GF-D8 (cell line): ENCODE measurements around the gene PDCD6IP.
"Not testable (repeated sequence)": the region's sequence is repeated elsewhere in the genome, so short reads cannot be mapped to it uniquely, and the experiment has no call there.

Experiments used
- DNase-seq: peaks from one replicate; lab custom pipeline; 2025; lab: John Stamatoyannopoulos, UW

Gene PDCD6IP

GRCh38 chr3:33795131-33795530, 3.3 kb upstream of the PDCD6IP start:
- DNase-seq, result no peak

DNA sequence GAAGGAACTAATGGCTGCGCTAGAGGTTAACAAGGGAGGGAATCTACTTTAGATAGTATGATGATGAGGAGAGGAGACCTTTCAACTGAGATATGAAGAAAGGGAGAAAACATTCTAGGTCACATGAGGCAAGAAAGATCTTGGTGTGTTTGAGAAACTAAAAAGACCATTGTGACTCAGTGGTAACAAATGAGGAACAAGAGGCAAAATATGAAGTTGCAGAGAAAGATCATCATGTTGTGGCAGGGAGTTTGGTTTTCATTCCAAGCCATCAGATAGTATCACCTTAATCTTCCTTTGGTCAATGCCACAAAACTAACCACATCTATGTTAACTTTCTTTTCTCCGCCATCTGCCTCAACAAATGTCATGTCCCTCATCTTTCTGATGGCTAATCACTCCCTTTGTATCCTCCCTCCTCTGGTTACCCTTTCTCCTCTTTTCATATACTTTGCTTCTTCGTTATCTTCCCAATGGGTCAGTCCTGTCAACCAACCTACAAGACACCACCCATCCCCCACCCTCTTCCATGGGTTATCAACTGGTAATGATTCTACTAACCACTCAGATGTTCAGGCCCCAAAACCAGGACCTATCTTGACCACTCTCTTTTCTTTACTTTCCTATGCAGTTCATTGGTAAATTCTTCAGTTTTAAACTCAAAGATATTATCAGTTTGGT, 2.4 kb upstream of the PDCD6IP start:
- peak; percentile 6 for DNase-seq

DNA sequence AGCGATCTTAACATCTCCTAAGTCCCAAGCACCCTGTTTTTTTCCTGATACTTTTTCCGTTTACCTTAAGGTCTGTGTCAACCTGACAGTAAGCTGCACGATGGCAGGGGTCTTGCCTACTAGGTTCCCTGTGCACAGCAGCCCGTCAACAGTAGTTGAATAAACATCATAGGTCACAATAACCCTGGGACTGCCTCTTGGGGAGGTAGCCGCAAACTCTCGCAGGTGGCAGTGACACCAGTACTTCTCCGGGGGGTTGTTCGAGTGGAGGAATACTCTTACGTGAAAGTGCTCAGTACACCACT, 365 bp upstream of the PDCD6IP start:
- DNase-seq, result no peak

- peak; percentile 48 for DNase-seq
Observed at GRCh38 chr3:33799202-33799551, 747 bp downstream of the PDCD6IP start.

- DNase-seq, result no peak
Observed at GRCh38 chr3:33803252-33803651, 4.8 kb downstream of the PDCD6IP start.

- DNase-seq, result no peak
Observed at GRCh38 chr3:33803894-33804526, 5.6 kb downstream of the PDCD6IP start.

DNA sequence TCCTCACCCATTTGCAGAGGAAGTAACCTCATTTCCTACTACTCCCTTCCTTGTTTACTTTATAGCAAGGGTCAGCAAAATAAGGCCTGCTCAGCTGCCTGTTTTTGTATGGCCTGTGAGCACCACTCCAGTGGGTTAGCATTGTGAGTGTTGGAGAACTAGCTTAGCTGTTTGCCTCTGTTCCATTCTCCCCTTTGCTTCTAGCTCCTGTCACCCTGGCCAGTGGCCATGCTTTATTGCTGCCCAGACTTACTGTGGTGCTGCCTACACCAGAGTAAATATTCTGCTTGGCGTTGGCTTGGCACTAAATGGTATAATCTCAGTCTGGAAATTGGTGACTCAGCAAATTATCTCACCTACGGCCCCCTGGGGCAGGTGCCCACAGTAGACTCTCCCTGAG, 8.8 kb downstream of the PDCD6IP start:
- no peak for DNase-seq

DNA sequence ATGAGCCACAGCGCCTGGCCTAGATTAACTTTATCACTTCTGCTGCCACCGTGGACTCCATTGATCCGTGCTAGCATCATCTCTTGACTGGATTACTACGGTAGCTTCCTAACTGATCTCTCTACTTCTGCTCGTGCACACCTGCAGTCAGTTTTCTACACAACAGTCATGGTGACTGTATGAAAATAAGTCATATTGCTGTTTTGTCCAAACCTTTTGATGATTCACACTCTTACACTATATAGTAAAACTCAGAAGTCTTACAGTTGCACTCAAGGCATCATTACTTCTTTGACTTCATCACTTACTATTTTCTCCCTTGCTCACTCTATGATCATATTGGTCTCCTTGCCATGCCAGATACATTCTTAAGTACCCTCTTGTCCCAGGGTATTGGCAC, 10.1 kb downstream of the PDCD6IP start:
- no peak for DNase-seq

GRCh38 chr3:33810545-33810944, 12.1 kb downstream of the PDCD6IP start:
- no peak for DNase-seq

GRCh38 chr3:33821989-33822388, 23.6 kb downstream of the PDCD6IP start:
- no peak for DNase-seq

DNA sequence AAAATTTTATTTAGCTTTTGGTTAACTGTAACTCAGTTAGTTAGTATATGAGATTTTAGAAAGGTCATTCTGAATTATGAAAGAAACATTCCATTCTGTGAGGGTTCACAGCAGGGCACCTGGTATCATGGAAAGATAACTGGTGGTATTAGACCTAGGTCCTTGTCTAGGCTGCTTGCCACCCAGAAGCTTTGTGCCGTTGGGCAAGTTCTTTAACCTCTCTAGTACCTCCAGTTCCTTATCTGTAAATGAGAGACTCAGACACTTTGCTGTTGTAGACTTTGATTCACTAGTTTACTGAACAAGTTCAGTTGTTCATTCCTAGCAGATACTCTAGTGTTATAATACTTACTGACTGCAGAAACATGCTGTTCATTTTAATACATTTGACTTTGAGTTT, 25.4 kb downstream of the PDCD6IP start:
- DNase-seq, result no peak

DNA sequence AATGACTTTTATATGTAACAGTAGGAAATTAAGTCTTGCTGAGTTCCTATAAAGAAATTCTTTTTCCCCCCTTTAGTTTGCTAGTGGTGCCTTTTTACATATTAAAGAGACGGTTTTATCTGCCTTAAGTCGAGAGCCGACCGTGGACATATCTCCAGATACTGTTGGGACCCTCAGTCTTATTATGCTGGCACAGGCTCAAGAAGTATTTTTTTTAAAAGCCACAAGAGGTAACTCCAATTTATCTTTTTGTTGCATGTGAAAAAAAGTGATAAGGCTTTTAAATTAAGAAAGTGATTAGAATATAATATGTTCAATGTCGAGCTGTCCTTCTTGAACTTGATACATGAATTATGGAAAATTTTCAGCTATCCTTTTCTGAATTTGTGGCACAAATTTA, 26.7 kb downstream of the PDCD6IP start:
- DNase-seq, result no peak

DNA sequence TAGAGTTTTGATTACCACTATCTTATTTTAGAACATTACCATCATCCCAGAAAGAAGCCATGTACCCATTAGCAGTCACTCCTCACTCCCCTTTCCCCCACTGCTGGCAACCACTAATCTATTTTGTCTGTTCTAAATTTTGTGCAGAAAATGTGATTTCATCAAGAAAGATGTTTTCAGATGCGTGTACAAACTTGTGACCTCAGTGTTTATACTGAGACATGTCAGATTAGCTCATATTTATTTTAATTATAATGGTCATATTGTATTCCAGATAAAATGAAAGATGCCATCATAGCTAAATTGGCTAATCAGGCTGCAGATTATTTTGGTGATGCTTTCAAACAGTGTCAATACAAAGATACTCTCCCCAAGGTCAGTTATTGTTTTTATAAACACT, 27.8 kb downstream of the PDCD6IP start:
- no peak for DNase-seq

DNA sequence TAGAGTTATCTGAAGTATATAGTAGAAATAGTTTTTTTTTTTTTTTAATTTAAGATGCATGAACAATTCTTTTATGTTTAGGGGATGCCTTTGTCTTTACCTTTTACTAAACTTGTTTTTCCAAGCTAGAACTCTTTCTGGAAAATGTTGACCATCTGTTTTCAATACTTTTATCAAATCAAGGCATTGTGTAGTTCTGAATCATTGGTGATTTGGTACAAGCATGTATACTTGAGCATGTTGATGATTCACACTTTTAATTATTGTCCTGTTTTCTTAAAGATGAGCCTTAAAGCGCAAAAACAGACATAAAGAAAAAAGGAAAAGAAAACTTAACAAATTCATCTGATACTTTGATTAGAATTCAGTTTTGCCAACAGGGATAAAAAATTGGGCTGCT, 28.3 kb downstream of the PDCD6IP start:
- DNase-seq, result no peak

GRCh38 chr3:33829720-33830119, 31.3 kb downstream of the PDCD6IP start:
- DNase-seq, result no peak

DNA sequence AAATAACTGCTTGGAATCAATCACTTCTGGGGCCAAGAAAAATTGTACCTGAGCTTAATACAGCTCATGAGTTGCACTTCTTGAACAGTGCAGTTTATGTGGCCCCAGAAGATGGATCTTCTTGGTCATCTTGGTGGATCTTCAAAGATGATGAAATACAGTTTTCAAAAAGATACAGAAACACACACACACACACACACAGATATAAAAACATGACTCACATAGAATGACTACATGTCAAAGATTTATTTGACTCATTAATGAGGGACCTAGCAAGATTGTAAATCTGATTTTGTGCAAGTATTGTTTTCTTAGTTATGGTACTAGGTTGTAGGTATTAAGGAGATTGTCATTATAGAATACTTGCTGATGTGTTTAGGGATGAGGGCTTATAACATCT, 32.6 kb downstream of the PDCD6IP start:
- no peak for DNase-seq

- DNase-seq, result no peak
Observed at GRCh38 chr3:33833408-33834095, 35.1 kb downstream of the PDCD6IP start.

DNA sequence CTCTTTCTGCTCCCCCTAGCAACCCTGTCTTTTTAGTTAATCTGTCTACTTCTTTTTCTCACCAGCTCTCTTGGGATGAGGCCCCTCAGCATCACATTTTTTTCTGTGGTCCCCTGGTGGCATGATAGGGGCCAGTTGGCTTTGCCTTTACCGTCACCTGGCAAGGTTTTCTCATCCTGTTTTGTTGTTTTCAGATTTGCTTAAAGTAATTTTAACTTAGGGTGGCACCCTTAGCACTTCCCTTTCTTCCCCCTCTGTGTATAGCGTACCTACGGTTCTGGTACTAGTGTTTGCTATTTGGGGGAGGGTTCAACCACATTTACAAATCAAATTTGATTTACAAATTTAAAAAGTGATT, 35.6 kb downstream of the PDCD6IP start:
- DNase-seq, result no peak

GRCh38 chr3:33837182-33837581, 38.8 kb downstream of the PDCD6IP start:
- not testable (repeated sequence) for DNase-seq

GRCh38 chr3:33839283-33839682, 40.9 kb downstream of the PDCD6IP start:
- DNase-seq, result no peak

DNA sequence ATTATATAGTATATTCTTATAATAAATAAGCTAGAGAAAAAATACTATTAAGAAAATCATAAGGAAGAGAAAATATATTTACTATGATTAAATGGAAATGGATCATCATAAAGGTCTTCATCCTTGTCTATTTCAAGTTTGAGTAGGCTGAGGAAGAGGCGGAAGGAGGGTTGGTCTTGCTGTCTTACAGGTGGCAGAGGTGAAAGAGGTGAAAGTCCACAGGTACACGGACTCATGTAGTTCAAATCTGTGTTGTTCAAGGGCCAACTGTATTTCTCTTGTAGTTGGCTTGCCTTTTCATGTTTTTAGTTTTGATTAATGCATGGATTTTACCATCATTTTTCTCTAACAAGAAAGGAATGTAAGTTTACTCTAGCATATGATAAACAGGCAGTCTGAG, 41.7 kb downstream of the PDCD6IP start:
- no peak for DNase-seq

DNA sequence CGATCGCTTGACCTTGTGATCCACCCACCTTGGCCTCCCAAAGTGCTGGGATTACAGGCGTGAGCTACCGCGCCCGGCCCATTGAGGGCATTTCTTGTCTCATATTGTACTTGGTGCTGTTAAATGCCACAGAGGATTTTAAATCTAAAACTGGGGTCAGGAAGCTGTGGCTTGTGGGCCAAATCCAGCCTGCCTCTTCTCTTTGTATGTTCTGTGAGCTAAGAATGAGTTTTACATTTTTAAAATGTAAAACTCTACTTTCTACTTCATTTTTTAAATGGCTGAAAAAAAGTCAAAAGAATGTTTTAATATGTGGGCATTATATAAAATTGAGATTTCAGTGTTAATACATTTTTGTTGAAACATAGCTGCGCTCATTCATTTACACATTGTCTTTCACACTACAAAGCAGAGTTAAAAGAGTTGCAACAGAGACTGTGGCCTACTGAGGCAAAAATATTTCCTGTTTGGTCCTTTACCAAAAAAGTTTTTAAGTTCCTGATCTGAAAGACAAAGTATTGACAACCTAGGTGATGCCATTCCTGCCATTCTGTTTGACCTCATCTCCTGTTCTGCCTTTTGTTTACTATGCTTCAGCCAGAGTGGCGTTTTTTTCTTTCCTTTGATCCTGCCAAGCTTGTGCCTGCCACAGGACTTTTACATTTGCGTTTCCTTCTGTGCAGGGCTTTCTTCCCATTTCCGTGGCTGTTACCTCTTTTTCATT, 50.4 kb downstream of the PDCD6IP start:
- no peak for DNase-seq

GRCh38 chr3:33850599-33850998, 52.2 kb downstream of the PDCD6IP start:
- DNase-seq, result not testable (repeated sequence)
